CD8-positive, alpha-beta memory T cell (primary cell): ENCODE data around the gene SHC2. TPM values are rescaled to one million over a fixed set of nuclear protein-coding genes. Genes with fewer than 3 reads are reported as not detected.
"Not testable (repeated sequence)": the region's sequence is repeated elsewhere in the genome, so short reads cannot be mapped to it uniquely, and the experiment has no call there.

Experiments
- CTCF ChIA-PET: fragments of 350-600 bp; sonication (Branson Sonifier 250); formaldehyde crosslinking; loops from one replicate; lab custom pipeline; 2021; ENCODE audit warnings: antibody characterized with exemption; lab: Charles Lee
- POLR2A ChIA-PET: fragments of 350-600 bp; sonication (Branson Sonifier 250); formaldehyde crosslinking; loops from one replicate; lab custom pipeline; 2021; ENCODE audit warnings: antibody characterized with exemption; lab: Charles Lee
- DNase-seq, 5 donors: peaks; one replicate each; pipeline versions ENCODE4 v3.0.0 to v3.0.0-alpha.2; 2020 to 2022; ENCODE audit warnings: mixed read lengths in 1 of 5
- H3K27ac ChIP-seq: one replicate; pipeline ENCODE4 v1.7.0; 2013; ENCODE audit warnings: low read depth, mild to moderate bottlenecking, low read length, moderate library complexity
- H3K27me3 ChIP-seq: 2 replicates; pipeline ENCODE4 v1.7.0; 2013; ENCODE audit warnings: low read length, mild to moderate bottlenecking; ENCODE audit not compliant: insufficient read depth, poor library complexity, severe bottlenecking
- H3K36me3 ChIP-seq: 2 replicates; pipeline ENCODE4 v1.7.0; 2013; ENCODE audit warnings: mild to moderate bottlenecking, low read length, moderate library complexity; ENCODE audit not compliant: insufficient read depth
- H3K4me1 ChIP-seq: 2 replicates; pipeline ENCODE4 v1.7.0; 2013; ENCODE audit warnings: mild to moderate bottlenecking, low read length, moderate library complexity; ENCODE audit not compliant: insufficient read depth
- H3K4me3 ChIP-seq: 2 replicates; pipeline ENCODE4 v1.7.0; 2013; ENCODE audit warnings: mild to moderate bottlenecking, low read length
- H3K9me3 ChIP-seq: 2 replicates; pipeline ENCODE4 v1.7.0; 2013; ENCODE audit warnings: mild to moderate bottlenecking, low read length
- H3K27ac Mint-ChIP-seq, 8 donors: one replicate each; pipeline ENCODE4 v1.8.0; 2020 to 2021; ENCODE audit warnings: mixed read lengths in 8 of 8, mild to moderate bottlenecking in 6 of 8, inconsistent platforms in 3 of 8, moderate library complexity in 3 of 8
- H3K27me3 Mint-ChIP-seq, 2 donors: one replicate each; pipeline ENCODE4 v1.8.0; 2020 to 2021; ENCODE audit warnings: mixed read lengths in 2 of 2, mild to moderate bottlenecking in 1 of 2, moderate library complexity in 1 of 2
- H3K36me3 Mint-ChIP-seq, 3 donors: one replicate each; pipeline ENCODE4 v1.8.0; 2020 to 2021; ENCODE audit warnings: mixed read lengths in 3 of 3, inconsistent platforms in 1 of 3, mild to moderate bottlenecking in 1 of 3
- H3K4me1 Mint-ChIP-seq, 3 donors: one replicate each; pipeline ENCODE4 v1.8.0; 2020 to 2021; ENCODE audit warnings: mixed read lengths in 3 of 3, inconsistent platforms in 1 of 3, mild to moderate bottlenecking in 1 of 3
- H3K4me3 Mint-ChIP-seq, 7 donors: one replicate each; pipeline ENCODE4 v1.8.0; 2020 to 2021; ENCODE audit warnings: mixed read lengths in 7 of 7, mild to moderate bottlenecking in 6 of 7, moderate library complexity in 4 of 7, inconsistent platforms in 2 of 7
- H3K9me3 Mint-ChIP-seq, 5 donors: one replicate each; pipeline ENCODE4 v1.8.0; 2020 to 2022; ENCODE audit warnings: mixed read lengths in 5 of 5, mild to moderate bottlenecking in 3 of 5, moderate library complexity in 2 of 5, inconsistent platforms in 1 of 5
- polyA plus RNA-seq: library from polyadenylated mRNA; unstranded; fragments of 300-500 nt; fragmentation: Illumina TruSeq; gene quantifications from one replicate; pipeline ENCODE4 v1.2.3, GENCODE V29; 2021
- total RNA-seq, 2 experiments: library from RNA; stranded (reverse); gene quantifications; one replicate each; pipeline ENCODE4 v1.2.3, GENCODE V29; 2021

SHC2 gene
- total and polyA plus RNA-seq, 3 experiments from 2014 or later: 0.11 to 0.13 TPM; not detected in 1

DNA sequence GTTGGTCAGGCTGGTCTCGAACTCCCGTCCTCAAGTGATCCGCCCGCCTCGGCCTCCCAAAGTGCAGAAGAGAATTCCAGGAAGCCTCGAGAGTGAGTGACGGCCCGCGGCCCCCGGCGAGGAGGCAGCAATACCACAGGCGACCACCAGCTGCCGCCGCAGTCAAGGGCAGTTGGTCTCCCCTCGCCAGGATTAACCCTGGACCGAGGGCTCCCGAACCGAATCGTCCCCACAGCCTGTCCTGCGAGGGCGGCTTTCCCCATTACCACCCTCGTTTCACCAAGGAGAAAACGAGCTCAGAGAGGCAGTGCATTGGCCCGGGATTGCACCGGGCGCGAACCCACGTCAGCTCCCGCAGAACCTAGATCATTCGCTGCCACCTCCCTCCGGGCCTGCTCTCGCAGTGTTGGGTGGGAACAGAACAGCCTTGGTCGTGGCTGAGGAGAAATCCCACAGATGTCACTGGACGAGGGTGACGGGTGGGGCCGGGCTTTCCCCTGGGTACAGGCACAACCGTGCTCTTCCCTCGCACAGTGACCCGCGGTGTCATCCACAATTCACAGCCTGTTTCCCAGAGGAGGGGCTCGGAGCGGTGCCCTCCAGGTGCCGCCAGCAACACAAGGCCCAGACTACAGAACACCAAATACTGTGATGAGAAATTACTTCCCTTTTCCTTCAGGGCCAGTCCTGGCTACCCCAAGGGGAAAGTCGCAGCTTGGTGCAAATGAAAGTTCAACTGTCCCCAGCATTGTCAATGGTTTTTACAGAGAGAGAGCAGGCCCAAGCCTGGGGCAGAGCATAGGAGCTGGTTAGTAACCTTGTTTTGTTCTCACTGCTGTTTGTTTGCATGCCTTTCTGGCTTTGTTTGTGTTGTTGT lies 76.7 kb downstream of the SHC2 start:
- Mint-ChIP-seq H3K36me3 (peaks cover 0 to 2% (median 0%) of the 10 kb centered on the region in 3 donors), H3K27me3 (peaks cover 34 to 65% of the 10 kb centered on the region in 2 donors), H3K4me3 (no peak overlapping the region), H3K27ac (peak overlapping the region in 1 of 8 donors; percentile 24), H3K9me3 (no peaks in the 10 kb centered on the region), H3K4me1 (peaks cover 10 to 13% (median 13%) of the 10 kb centered on the region in 3 donors)
- Histone ChIP-seq H3K27me3 (peaks cover 13% of the 10 kb centered on the region), H3K9me3 (no peaks in the 10 kb centered on the region), H3K27ac (no peak overlapping the region), H3K4me1 (peaks cover 5% of the 10 kb centered on the region), H3K36me3 (no peaks in the 10 kb centered on the region), H3K4me3 (no peak overlapping the region)
- ChIA-PET POLR2A (no interaction called here), CTCF (no interaction called here)
- DNase-seq: peak in 1 of 5 donors; percentile 40

DNA sequence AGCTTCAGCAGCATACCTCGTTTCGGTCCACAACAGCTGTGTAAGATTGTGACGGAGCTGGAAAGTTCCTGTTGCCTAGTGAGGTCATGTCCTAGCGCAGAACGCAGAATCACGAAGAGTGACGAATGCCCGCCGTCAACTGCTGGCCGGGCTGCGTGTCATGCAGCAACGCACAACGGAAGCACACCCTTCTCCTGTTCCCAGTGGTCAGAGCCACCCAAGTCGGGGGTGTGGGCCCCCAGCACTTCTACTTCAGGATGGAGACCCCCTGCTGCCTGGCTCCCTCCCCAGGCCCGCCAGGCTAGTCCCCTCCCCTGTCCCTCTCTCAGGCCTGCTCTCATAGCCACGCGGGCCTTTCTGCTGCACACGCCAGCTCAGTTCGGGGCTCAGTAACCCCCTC lies 77.8 kb downstream of the SHC2 start:
- no peaks in the 10 kb centered on the region for H3K9me3 ChIP-seq
- peaks cover 13% of the 10 kb centered on the region for H3K27me3 ChIP-seq
- peaks cover 34 to 59% of the 10 kb centered on the region in 2 donors for H3K27me3 Mint-ChIP-seq
- H3K4me1 ChIP-seq: peaks cover 5% of the 10 kb centered on the region
- H3K9me3 Mint-ChIP-seq: no peaks in the 10 kb centered on the region
- H3K4me3 ChIP-seq: no peak overlapping the region
- ChIA-PET POLR2A (no interaction called here), CTCF (no interaction called here)
- peak overlapping the region in 1 of 8 donors; percentile 16 for H3K27ac Mint-ChIP-seq
- H3K27ac ChIP-seq: no peak overlapping the region
- DNase-seq: peak in 1 of 5 donors; percentile 42
- H3K4me3 Mint-ChIP-seq: peak overlapping the region in 2 of 7 donors; percentile 29 to 57
- no peaks in the 10 kb centered on the region for H3K36me3 ChIP-seq
- H3K4me1 Mint-ChIP-seq: peaks cover 10 to 13% (median 13%) of the 10 kb centered on the region in 3 donors
- H3K36me3 Mint-ChIP-seq: peaks cover 0 to 2% (median 0%) of the 10 kb centered on the region in 3 donors

DNA sequence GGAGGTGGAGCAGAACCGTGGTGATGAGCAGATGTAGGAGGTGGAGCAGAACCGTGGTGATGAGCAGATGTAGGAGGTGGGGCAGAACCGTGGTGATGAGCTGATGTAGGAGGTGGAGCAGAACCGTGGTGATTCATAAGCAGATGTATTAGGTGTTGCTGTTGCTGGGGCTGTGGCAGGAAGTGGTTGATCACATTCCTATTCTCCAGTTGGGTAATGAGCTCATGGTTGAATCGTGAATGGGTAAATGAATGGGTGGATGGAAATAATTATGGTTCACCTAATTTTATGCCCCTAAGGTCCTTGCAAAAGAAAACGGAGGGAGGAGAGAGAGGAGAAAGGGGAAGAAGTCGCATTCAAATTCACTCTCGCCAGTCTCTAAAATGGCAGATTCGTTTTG lies 78.3 kb downstream of the SHC2 start:
- H3K4me1 Mint-ChIP-seq: peaks cover 10 to 13% (median 13%) of the 10 kb centered on the region in 3 donors
- H3K4me3 ChIP-seq, H3K36me3 ChIP-seq, H3K36me3 Mint-ChIP-seq, CTCF ChIA-PET, H3K9me3 ChIP-seq, H3K9me3 Mint-ChIP-seq, H3K4me1 ChIP-seq, POLR2A ChIA-PET, H3K27ac ChIP-seq: not testable (repeated sequence)
- peak overlapping the region in 4 of 8 donors; percentile 7 to 80 (median 45) for H3K27ac Mint-ChIP-seq
- peaks cover 13% of the 10 kb centered on the region for H3K27me3 ChIP-seq
- peak overlapping the region in 5 of 7 donors; percentile 24 to 57 (median 29) for H3K4me3 Mint-ChIP-seq
- H3K27me3 Mint-ChIP-seq: peaks cover 34 to 60% of the 10 kb centered on the region in 2 donors
- peak in 3 of 5 donors; percentile 11 to 42 (median 33) for DNase-seq

DNA sequence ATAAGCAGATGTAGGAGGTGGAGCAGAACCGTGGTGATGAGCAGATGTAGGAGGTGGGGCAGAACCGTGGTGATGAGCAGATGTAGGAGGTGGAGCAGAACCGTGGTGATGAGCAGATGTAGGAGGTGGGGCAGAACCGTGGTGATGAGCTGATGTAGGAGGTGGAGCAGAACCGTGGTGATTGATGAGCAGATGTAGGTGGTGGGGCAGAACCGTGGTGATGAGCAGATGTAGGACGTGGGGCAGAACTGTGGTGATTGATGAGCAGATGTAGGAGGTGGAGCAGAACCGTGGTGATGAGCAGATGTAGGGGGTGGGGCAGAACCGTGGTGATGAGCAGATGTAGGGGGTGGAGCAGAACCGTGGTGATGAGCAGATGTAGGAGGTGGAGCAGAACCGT lies 78.9 kb downstream of the SHC2 start:
- H3K4me1 ChIP-seq, H3K36me3 ChIP-seq, POLR2A ChIA-PET, H3K36me3 Mint-ChIP-seq, H3K27ac ChIP-seq, H3K9me3 Mint-ChIP-seq, CTCF ChIA-PET, H3K4me3 ChIP-seq, H3K9me3 ChIP-seq: not testable (repeated sequence)
- H3K27ac Mint-ChIP-seq: peak overlapping the region in 1 of 8 donors; percentile 73
- peaks cover 10 to 13% (median 13%) of the 10 kb centered on the region in 3 donors for H3K4me1 Mint-ChIP-seq
- H3K27me3 ChIP-seq: peaks cover 13% of the 10 kb centered on the region
- peak in 1 of 5 donors; percentile 11 for DNase-seq
- peak overlapping the region in 1 of 7 donors; percentile 72 for H3K4me3 Mint-ChIP-seq
- H3K27me3 Mint-ChIP-seq: peaks cover 34 to 57% of the 10 kb centered on the region in 2 donors

DNA sequence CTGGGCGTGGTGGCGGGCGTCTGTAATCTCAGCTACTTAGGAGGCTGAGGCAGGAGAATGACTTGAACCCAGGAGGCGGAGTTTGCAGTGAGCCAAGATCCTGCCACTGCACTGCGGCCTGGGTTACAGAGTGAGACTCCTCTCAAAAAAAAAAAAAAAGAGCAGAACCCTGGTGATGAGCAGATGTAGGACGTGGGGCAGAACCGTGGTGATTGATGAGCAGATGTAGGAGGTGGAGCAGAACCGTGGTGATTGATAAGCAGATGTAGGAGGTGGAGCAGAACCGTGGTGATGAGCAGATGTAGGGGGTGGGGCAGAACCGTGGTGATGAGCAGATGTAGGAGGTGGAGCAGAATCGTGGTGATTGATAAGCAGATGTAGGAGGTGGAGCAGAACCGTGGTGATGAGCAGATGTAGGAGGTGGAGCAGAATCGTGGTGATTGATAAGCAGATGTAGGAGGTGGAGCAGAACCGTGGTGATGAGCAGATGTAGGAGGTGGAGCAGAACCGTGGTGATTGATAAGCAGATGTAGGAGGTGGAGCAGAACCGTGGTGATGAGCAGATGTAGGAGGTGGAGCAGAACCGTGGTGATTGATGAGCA lies 80.1 kb downstream of the SHC2 start:
- H3K9me3 Mint-ChIP-seq, H3K27ac Mint-ChIP-seq, POLR2A ChIA-PET: not testable (repeated sequence)

DNA sequence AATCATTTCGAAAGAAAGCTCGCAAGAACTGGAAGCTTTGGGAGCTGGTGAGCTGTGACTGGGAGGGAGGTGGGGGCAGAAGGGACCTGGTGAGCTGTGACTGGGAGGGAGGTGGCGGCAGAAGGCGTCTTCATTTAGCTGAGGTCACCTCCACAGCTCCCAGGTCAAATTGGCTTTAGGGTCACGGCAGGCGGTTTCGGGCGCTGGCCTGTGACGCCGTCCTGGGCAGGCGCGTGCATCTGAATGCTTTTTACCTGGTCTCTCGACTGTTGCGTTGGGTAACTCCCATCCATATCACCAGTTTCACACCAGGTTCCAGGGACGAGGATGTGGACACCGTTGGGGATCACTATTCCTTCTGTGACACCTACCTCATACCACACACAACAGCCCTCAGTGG lies 81.0 kb downstream of the SHC2 start:
- H3K36me3 Mint-ChIP-seq: peaks cover 0 to 2% (median 0%) of the 10 kb centered on the region in 3 donors
- DNase-seq: peak in 1 of 5 donors; percentile 36
- H3K27me3 ChIP-seq: peaks cover 13% of the 10 kb centered on the region
- H3K9me3 ChIP-seq: no peaks in the 10 kb centered on the region
- H3K27ac Mint-ChIP-seq: no peak overlapping the region
- no peaks in the 10 kb centered on the region for H3K9me3 Mint-ChIP-seq
- ChIA-PET CTCF (no interaction called here), POLR2A (no interaction called here)
- no peaks in the 10 kb centered on the region for H3K36me3 ChIP-seq
- H3K27me3 Mint-ChIP-seq: peaks cover 22 to 40% of the 10 kb centered on the region in 2 donors
- H3K4me3 Mint-ChIP-seq: no peak overlapping the region
- H3K4me3 ChIP-seq: no peak overlapping the region
- H3K4me1 Mint-ChIP-seq: peaks cover 10 to 13% (median 13%) of the 10 kb centered on the region in 3 donors
- H3K27ac ChIP-seq: no peak overlapping the region
- H3K4me1 ChIP-seq: peaks cover 5% of the 10 kb centered on the region

More for the DNA sequence above, 80.1 kb downstream of the SHC2 start:
- DNase-seq: peak in 1 of 5 donors; percentile 14
- H3K4me3 ChIP-seq, H3K27ac ChIP-seq, CTCF ChIA-PET, H3K4me1 ChIP-seq, H3K9me3 ChIP-seq, H3K36me3 Mint-ChIP-seq, H3K36me3 ChIP-seq: not testable (repeated sequence)
- Mint-ChIP-seq H3K4me1 (peaks cover 10 to 13% (median 13%) of the 10 kb centered on the region in 3 donors), H3K27me3 (peaks cover 28 to 49% of the 10 kb centered on the region in 2 donors), H3K4me3 (peak overlapping the region in 1 of 7 donors; percentile 66)
- peaks cover 13% of the 10 kb centered on the region for H3K27me3 ChIP-seq

DNA sequence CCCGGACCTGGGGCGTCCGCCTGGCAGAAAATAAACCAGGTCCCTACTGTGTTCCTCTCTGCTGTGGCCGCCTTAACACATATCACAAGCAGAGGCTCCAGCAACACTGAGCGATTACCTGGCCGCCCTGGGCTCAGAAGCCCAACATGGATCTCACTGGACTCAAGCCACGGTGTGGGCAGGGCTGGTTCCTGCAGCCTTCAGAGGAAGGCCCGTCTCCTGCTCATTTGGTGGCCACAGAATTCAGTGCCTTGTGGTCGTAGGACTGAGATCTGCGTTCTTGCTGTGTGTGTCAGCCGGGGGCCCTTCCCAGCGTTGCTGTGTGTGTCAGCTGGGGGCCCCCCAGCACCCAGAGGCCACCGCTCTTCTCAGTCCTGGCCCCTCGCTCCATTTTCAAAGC lies 82.1 kb downstream of the SHC2 start:
- POLR2A ChIA-PET: no interaction called here
- CTCF ChIA-PET: no interaction called here
- H3K4me3 Mint-ChIP-seq: no peak overlapping the region
- H3K27ac Mint-ChIP-seq: no peak overlapping the region
- Histone ChIP-seq H3K4me3 (no peak overlapping the region), H3K27ac (no peak overlapping the region), H3K9me3 (no peaks in the 10 kb centered on the region), H3K36me3 (no peaks in the 10 kb centered on the region), H3K4me1 (peaks cover 5% of the 10 kb centered on the region), H3K27me3 (peaks cover 8% of the 10 kb centered on the region)
- H3K4me1 Mint-ChIP-seq: peaks cover 10 to 13% (median 13%) of the 10 kb centered on the region in 3 donors
- H3K27me3 Mint-ChIP-seq: peaks cover 14 to 30% of the 10 kb centered on the region in 2 donors
- no peak for DNase-seq
- H3K36me3 Mint-ChIP-seq: peaks cover 0 to 2% (median 0%) of the 10 kb centered on the region in 3 donors
- H3K9me3 Mint-ChIP-seq: no peaks in the 10 kb centered on the region
